Dermis lymphatic vessel endothelial cell (primary cell): ENCODE results near the gene SPRYD7. TPM values are rescaled to one million over a fixed set of nuclear protein-coding genes. Genes with fewer than 3 reads are reported as not detected.

Experiments
- total RNA-seq: library from RNA; depleted of rRNA; stranded (reverse); fragments of >200 nt; gene quantifications from 2 replicates; pipeline ENCODE4 v1.2.1, GENCODE V29; 2014

Gene SPRYD7
- total RNA-seq: 3.1 and 3.3 TPM in 2 replicates

DNA sequence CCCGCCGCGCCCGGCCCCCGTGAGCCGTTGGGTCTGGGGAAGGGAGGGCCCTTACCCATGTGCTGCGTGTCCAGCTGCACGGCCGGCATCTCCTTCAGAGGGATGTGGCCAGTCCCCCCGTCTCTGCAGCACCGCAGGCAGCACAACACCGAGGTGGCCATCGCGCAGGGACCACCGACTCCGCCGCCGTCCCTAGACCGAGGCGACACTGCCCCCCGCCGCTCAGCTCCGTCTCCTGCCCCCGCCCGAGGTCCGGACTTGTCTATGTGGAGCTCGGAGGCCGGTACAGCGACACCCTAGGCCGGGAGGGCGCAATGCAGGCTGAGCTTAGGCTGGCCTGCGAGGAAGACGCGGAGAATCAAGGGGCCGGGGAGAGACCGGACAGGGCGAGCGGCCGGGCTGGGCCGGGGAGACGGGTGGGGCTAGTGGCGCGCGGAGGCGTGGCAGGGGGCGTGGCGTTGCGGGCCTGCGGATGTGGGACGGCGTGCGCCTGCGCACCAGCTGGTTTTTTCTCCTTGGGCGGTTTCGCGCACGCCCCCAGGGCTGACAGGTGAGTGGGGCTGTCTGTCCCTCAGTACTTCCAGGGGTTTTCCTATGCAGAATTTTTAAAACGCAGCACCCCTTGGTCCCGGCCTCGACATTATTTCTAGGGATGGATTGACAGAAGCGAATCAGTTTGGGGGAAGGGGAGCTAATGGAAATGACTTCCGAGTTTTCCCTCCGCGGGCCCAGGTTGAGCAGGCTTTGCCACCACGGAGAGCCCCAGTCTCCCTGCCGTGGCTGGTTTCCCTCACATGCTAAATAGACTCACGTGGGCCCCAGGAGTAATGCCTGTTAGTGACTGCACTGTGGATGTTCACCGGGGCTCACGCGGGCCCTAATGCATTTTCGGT lies at the start of gene SPRYD7:
Gene SPRYD7, minus strand, starts transcription at position 266 of the 893 bp plus-strand sequence. Its CDS starts 105 bp downstream, at position 161.

Other genes starting within 250 kb of the SPRYD7 start
- gene EBPL, start 244.9 kb downstream of the SPRYD7 start, total RNA-seq: 94.5 and 131 TPM in 2 replicates
- gene KPNA3, start 143.7 kb downstream of the SPRYD7 start, total RNA-seq: 31.2 and 37.7 TPM in 2 replicates
- gene TRIM13, start 60.7 kb upstream of the SPRYD7 start, total RNA-seq: 20.9 and 34.6 TPM in 2 replicates
- 5.2 and 9.5 TPM in 2 replicates for gene KCNRG, start 79.1 kb upstream of the SPRYD7 start, total RNA-seq